PC-9 (cell line): Measurements from ENCODE around the gene DUSP14. TPM values are rescaled to one million over a fixed set of nuclear protein-coding genes. Genes with fewer than 3 reads are reported as not detected.
A peak's percentile ranks its signal among the peaks of the same experiment; 100 is the strongest.

Experiments used
- BruUV-seq: library from RNA; stranded (reverse); fragments of 400-500 nt; replicated peaks from 2 replicates; lab custom pipeline; 2021; lab: Mats Ljungman, UMichigan
- CTCF ChIA-PET: fragments of 300-600 bp; sonication (Branson Sonifier 250); formaldehyde crosslinking; loops from one replicate; lab custom pipeline; 2022; ENCODE audit warnings: antibody characterized with exemption; lab: Charles Lee
- POLR2A ChIA-PET: fragments of 300-600 bp; sonication (Branson Sonifier 250); formaldehyde crosslinking; loops from one replicate; lab custom pipeline; 2022; ENCODE audit warnings: antibody characterized with exemption; ENCODE audit not compliant: unreplicated experiment; lab: Charles Lee
- DNase-seq, 2 experiments: peaks; one replicate each; pipeline versions ENCODE4 v3.0.0 to v3.0.0-alpha.2; 2015 to 2022; ENCODE audit warnings: mixed read lengths in 1 of 2
- H2AFZ ChIP-seq: fragments of 200-600 bp; sonication (generic); 2 replicates; pipeline ENCODE4 v1.8.1; 2017; ENCODE audit warnings: antibody characterized with exemption
- H3F3A ChIP-seq: fragments of 200-600 bp; sonication (generic); 2 replicates; pipeline ENCODE4 v1.8.1; 2017; ENCODE audit warnings: antibody characterized with exemption, mild to moderate bottlenecking, low read depth; ENCODE audit not compliant: insufficient read depth
- H3K27ac ChIP-seq: fragments of 200-600 bp; sonication (generic); 2 replicates; pipeline ENCODE4 v1.6.1; 2016; ENCODE audit warnings: mixed run types
- H3K27me3 ChIP-seq: fragments of 200-600 bp; sonication (generic); 2 replicates; pipeline ENCODE4 v1.6.1; 2016; ENCODE audit warnings: low read depth, mixed run types; ENCODE audit not compliant: insufficient read depth
- H3K36me3 ChIP-seq: fragments of 200-600 bp; sonication (generic); 2 replicates; pipeline ENCODE4 v1.6.1; 2016; ENCODE audit warnings: low read depth, mixed run types
- H3K4me1 ChIP-seq: fragments of 200-600 bp; sonication (generic); replicated peaks from 2 replicates; pipeline ENCODE4 v1.6.1; 2016; ENCODE audit warnings: mixed run types; ENCODE audit not compliant: insufficient read depth
- H3K4me2 ChIP-seq: fragments of 200-600 bp; sonication (generic); 2 replicates; pipeline ENCODE4 v1.6.1; 2017; ENCODE audit warnings: mixed run types
- H3K4me3 ChIP-seq: fragments of 200-600 bp; sonication (generic); 2 replicates; pipeline ENCODE4 v1.6.1; 2016; ENCODE audit warnings: mixed run types
- H3K79me2 ChIP-seq: fragments of 200-600 bp; sonication (generic); 2 replicates; pipeline ENCODE4 v1.6.1; 2017; ENCODE audit warnings: low read depth, mixed run types
- H3K9me2 ChIP-seq: fragments of 200-600 bp; sonication (generic); 2 replicates; pipeline ENCODE4 v1.8.1; 2017; ENCODE audit warnings: mild to moderate bottlenecking; ENCODE audit not compliant: insufficient read depth
- H3K9me3 ChIP-seq: fragments of 200-600 bp; sonication (generic); 2 replicates; pipeline ENCODE4 v1.8.1; 2016; ENCODE audit warnings: low read depth; ENCODE audit not compliant: insufficient read depth
- H4K20me1 ChIP-seq: fragments of 200-600 bp; sonication (generic); 2 replicates; pipeline ENCODE4 v1.8.1; 2017; ENCODE audit not compliant: insufficient read depth
- EZH2 ChIP-seq: fragments of 200-600 bp; sonication (generic); IDR thresholded peaks from 2 replicates; pipeline ENCODE4 v1.8.0; 2017; ENCODE audit warnings: antibody characterized with exemption, low read depth
- intact Hi-C: fragments of 100-400 bp; cut with micrococcal nuclease; formaldehyde crosslinking; loops from one replicate; pipeline ENCODE4 v1.10.0; 2022; ENCODE audit not compliant: unreplicated experiment
- total RNA-seq: library from RNA; stranded (reverse); gene quantifications from 2 replicates; pipeline ENCODE4 v1.2.3, GENCODE V29; 2021
- TF ChIP-seq, protein P1 (sequence below): fragments of 200-600 bp; sonication (generic); conservative IDR thresholded peaks from 2 replicates; pipeline ENCODE4 v1.6.1; 2017; ENCODE audit warnings: mixed run types, antibody characterized with exemption, mild to moderate bottlenecking, moderate library complexity

DUSP14 gene
- total RNA-seq, 1 experiment from 2014 or later: 23.3 TPM

DNA sequence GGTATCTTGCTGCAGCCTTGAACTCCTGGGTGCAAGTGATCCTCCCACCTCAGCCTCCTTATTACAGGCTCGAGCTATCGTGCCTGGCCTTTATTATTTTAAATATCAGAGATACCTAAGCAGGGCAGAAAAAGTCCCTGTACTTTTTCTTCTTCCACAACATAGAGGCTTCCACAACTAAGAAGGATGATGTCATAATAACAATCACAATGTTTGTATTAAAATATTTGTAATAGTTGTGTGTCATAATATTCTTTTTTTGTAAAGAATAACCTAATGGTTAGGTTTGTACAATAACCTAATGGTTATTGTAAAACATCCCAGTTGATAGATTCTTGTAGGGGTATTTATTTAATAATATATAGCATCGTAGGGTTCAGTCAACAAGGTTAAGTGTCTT, 26.7 kb upstream of the DUSP14 start:
- Histone ChIP-seq H3F3A (peaks cover 15% of the 10 kb centered on the region), H3K4me1 (peaks cover 22% of the 10 kb centered on the region), H3K36me3 (peaks cover 5% of the 10 kb centered on the region; the same call in 1 of the 2 replicates), H3K4me3 (no peak overlapping the region), H3K27ac (no peak overlapping the region), H3K9me2 (no peaks in the 10 kb centered on the region), H3K27me3 (no peaks in the 10 kb centered on the region), H3K4me2 (no peak overlapping the region), H3K79me2 (no peaks in the 10 kb centered on the region), H3K9me3 (no peaks in the 10 kb centered on the region), H4K20me1 (no peaks in the 10 kb centered on the region), H2AFZ (no peak overlapping the region)
- ChIA-PET POLR2A (no interaction called here), CTCF (no interaction called here)
- no peak for DNase-seq
- BruUV-seq: no TSS peak
- no peak for TF ChIP-seq EZH2
- TF ChIP-seq, protein P1, sequence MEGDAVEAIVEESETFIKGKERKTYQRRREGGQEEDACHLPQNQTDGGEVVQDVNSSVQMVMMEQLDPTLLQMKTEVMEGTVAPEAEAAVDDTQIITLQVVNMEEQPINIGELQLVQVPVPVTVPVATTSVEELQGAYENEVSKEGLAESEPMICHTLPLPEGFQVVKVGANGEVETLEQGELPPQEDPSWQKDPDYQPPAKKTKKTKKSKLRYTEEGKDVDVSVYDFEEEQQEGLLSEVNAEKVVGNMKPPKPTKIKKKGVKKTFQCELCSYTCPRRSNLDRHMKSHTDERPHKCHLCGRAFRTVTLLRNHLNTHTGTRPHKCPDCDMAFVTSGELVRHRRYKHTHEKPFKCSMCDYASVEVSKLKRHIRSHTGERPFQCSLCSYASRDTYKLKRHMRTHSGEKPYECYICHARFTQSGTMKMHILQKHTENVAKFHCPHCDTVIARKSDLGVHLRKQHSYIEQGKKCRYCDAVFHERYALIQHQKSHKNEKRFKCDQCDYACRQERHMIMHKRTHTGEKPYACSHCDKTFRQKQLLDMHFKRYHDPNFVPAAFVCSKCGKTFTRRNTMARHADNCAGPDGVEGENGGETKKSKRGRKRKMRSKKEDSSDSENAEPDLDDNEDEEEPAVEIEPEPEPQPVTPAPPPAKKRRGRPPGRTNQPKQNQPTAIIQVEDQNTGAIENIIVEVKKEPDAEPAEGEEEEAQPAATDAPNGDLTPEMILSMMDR: no peak
- intact Hi-C loops: no loop called here

DNA sequence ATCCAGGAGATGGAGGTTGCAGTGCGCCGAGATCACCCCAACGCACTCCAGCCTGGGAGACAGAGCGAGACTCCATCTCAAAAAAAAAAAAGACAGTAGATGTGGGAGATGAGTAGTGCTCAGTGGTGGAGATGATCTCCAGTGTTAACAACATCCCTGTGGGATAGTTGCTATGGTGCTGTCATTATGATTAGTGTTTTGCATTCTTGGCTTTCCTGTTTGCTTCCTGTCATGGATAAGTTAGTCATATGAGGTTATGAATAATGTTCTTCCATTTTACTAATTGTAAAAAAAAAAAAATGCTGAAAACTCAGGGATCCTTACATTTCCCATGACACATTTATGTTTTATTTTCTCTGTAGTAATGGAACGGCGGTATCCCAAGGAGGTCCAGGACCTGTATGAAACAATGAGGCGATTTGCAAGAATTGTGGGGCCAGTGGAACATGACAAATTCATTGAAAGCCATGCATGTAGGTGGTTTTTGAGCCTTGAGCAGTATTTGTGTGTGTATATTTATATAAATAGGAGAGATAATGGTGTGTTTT, 24.5 kb upstream of the DUSP14 start:
- Histone ChIP-seq H3K4me2 (no peak overlapping the region), H3K9me2 (no peaks in the 10 kb centered on the region), H2AFZ (no peak overlapping the region), H3K9me3 (no peaks in the 10 kb centered on the region), H3K79me2 (no peaks in the 10 kb centered on the region), H3K36me3 (peaks cover 5% of the 10 kb centered on the region; the same call in 1 of the 2 replicates), H3F3A (peaks cover 15% of the 10 kb centered on the region), H3K4me3 (no peak overlapping the region), H3K27ac (peak overlapping the region; percentile 82), H3K4me1 (peaks cover 22% of the 10 kb centered on the region), H4K20me1 (no peaks in the 10 kb centered on the region), H3K27me3 (no peaks in the 10 kb centered on the region)
- intact Hi-C loops: no loop called here
- DNase-seq: peak in 1 of 2 experiments; percentile 57
- POLR2A ChIA-PET: no interaction called here
- TF ChIP-seq, protein P1: no peak
- TF ChIP-seq EZH2: no peak
- BruUV-seq: no TSS peak
- CTCF ChIA-PET: no interaction called here

DNA sequence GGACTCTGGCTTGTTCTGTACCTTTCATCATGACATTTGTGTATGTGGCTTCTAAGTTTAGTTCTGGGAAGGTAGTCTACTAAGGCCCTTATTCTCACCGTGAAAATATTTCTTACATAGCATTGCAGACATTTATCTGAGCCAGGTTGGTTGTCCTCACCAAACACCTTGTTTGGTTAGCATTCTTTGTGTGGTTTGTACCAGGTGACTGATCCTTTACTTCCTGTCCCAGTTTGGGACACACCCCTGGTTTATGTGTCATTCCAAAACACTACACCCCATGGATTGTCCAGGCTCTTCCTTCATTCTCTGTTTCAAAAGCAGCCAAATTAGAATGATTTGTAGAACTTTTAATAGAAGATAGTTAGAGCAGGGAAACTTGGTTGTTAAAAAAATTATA, 23.2 kb upstream of the DUSP14 start:
- intact Hi-C loops: no loop called here

More for the DNA sequence above, 23.2 kb upstream of the DUSP14 start:
- Histone ChIP-seq H3K36me3 (peaks cover 16% of the 10 kb centered on the region; the same call in 1 of the 2 replicates), H3K27me3 (no peaks in the 10 kb centered on the region), H3K9me3 (no peaks in the 10 kb centered on the region), H3K4me2 (peak overlapping the region; percentile 35; the same call in 1 of the 2 replicates), H4K20me1 (no peaks in the 10 kb centered on the region), H3K79me2 (no peaks in the 10 kb centered on the region), H3K27ac (peak overlapping the region; percentile 82), H2AFZ (no peak overlapping the region), H3K9me2 (no peaks in the 10 kb centered on the region), H3F3A (peaks cover 15% of the 10 kb centered on the region), H3K4me1 (peaks cover 22% of the 10 kb centered on the region), H3K4me3 (no peak overlapping the region)
- BruUV-seq: no TSS peak
- TF ChIP-seq, protein P1: no peak
- TF ChIP-seq EZH2: no peak
- peak in 1 of 2 experiments; percentile 91 for DNase-seq
- ChIA-PET POLR2A (no interaction called here), CTCF (interaction anchor here (0.6 kb wide), 1 partner anchor 23 kb away, joined by 4 read pairs; no protein-coding TSS in a partner anchor)
